AG09309 (cell line): ENCODE data around the gene OR2V1.

Experiments
- DNase-seq: peaks from one replicate; pipeline ENCODE4 v3.0.0-alpha.2; 2010; ENCODE audit warnings: low read depth
- H3K4me3 ChIP-seq: 2 replicates; pipeline ENCODE4 v1.5.1; 2011; ENCODE audit warnings: mild to moderate bottlenecking, low read depth, low read length, moderate library complexity; ENCODE audit not compliant: control insufficient read depth
- TF ChIP-seq, protein P1 (sequence below): IDR thresholded peaks from 2 replicates; pipeline ENCODE4 v1.5.1; 2011; ENCODE audit warnings: mild to moderate bottlenecking, low read depth, low read length, inconsistent platforms; ENCODE audit not compliant: insufficient read depth, control insufficient read depth; ENCODE audit errors: missing control alignments

OR2V1 gene

DNA sequence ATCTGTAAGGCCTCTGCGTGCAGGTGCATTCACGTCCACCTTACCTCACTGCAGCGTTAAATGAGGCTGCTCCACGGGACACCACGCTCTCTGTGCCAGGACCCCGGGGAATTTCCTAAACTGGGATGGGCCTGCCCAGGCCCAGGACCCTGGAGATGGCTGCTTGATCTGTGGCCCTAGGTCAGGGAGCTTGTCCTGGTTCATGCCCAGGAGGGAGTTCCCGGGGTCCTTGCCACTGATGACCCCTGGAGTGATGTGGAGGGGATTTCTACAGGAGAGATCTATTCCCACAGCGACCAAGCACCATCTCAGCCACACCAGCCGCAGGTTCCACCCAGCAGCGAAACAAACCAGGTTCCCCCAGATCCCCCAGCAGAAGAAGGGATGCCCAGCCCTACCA lies 3.5 kb downstream of the OR2V1 start:
- DNase-seq = no peak
- no peak overlapping the region for H3K4me3 ChIP-seq
- TF ChIP-seq, protein P1, sequence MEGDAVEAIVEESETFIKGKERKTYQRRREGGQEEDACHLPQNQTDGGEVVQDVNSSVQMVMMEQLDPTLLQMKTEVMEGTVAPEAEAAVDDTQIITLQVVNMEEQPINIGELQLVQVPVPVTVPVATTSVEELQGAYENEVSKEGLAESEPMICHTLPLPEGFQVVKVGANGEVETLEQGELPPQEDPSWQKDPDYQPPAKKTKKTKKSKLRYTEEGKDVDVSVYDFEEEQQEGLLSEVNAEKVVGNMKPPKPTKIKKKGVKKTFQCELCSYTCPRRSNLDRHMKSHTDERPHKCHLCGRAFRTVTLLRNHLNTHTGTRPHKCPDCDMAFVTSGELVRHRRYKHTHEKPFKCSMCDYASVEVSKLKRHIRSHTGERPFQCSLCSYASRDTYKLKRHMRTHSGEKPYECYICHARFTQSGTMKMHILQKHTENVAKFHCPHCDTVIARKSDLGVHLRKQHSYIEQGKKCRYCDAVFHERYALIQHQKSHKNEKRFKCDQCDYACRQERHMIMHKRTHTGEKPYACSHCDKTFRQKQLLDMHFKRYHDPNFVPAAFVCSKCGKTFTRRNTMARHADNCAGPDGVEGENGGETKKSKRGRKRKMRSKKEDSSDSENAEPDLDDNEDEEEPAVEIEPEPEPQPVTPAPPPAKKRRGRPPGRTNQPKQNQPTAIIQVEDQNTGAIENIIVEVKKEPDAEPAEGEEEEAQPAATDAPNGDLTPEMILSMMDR = no peak

DNA sequence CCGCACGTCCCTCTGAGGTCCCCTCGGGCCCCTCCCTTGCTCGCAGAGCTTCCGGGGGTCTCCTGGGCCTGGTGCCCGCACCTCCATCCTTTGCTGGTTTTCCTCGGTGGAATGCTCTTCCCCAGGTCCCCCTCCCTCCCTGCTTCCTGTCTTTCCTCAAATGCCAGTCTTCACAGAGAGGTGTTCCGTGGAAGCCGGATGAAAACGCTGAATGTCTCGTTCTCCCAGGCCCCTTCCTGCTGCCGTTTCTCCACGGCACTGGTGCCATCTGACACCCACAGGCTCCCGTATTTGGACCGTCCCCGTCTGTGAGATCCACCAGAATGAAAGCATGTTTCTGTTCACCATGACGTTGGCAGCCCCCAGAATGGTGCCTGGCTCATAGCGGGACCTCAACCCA lies 4.1 kb downstream of the OR2V1 start:
- DNase-seq = no peak
- TF ChIP-seq, protein P1 = no peak
- no peak overlapping the region for H3K4me3 ChIP-seq

DNA sequence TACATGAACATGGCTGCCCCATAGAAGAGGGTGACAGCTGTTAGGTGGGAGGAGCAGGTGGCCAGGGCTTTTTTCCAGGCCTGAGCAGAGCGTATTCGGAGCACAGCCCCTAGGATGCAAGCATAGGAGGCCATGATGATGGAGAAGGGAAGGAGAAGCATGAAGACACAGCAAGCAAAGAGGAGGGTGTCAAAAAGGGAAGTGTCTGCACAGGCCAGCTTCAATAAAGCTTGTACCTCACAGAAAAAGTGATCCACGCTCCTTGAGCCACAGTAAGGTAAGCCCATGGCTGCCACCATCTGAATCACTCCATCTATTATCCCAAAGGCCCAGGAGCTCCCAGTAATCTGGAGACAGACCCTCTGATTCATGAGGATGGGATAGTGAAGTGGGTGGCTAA lies 6.4 kb downstream of the OR2V1 start:
- no peak overlapping the region for H3K4me3 ChIP-seq
- TF ChIP-seq, protein P1 = no peak
- no peak for DNase-seq

DNA sequence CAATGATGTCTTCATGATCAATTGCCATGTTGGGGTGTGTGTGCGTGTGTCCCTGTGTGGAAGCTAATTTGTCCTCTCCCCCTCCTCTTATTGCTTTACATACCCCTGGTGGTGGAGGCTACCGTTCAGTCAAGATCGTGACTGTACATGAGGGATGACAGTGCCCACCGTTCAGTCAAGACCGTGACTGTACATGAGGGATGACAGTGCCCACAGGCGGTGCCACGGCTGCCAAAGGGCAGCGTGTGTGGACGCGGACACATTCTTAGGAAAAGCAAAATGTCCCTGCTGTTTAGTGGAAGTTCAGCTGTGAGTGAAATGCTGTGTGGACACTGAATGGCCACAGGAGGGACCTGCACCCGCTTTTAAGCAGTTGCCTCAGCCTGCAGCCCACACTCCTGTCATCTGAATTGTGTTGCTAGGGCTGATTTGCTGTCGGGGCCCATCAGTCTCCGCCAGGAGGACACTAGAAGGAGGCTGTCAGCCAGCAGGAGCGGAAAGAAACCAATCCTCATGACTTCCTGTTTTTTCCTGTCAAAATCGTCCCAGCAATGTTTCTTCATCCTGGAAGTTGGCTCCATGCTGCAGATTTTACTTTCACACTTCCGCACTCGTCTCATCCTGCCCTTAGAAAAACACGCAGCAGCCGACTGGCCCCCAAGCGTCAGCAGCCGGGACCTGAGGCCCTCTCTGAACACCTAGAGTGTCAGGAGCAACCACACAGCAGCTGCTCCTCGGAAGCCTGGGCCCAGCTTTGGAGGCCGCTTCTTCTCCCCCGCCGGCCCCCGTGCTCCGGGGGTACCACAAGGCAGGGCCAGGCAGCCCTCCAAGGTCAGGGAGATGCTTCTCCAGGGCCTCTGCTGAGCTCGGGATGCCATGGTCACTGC lies 9.1 kb downstream of the OR2V1 start:
- H3K4me3 ChIP-seq = no peak overlapping the region
- TF ChIP-seq, protein P1 = no peak
- no peak for DNase-seq

DNA sequence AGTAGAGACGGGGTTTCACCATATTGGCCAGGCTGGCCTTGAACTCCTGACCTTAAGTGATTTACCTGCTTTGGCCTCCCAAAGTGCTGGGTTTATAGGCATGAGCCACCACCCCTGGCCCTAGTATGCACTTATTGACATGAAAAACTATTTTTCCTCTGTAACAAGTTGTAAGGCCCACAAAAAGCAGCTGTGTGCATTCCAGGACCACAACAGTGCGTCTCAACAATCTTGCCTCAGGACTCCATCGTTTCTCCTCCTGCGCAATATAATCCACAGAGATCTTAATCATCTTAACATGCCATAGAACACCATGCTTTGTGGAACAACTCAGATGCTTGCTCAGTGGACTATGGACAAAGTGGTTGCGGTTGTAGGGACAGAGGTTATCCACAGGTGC lies 10.2 kb downstream of the OR2V1 start:
- TF ChIP-seq, protein P1 = no peak
- no peak for DNase-seq
- no peak overlapping the region for H3K4me3 ChIP-seq

DNA sequence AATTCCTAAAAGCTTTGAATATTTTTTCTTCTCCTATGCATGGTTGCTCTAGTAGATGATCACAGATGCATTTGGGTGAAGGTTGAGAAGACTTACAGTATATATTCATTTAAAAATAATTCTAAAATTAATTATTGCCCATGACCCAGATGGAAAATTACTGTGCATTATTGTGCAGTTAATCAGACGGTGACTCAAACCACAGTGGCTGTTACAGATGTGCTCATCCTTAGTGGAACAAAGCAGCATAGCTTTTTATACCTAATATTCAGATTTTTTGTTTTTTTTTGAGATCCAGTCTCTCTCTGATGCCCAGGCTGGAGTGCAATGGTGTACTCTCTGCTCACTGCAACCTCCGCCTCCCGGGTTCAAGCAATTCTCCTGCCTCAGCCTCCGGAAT lies 10.7 kb downstream of the OR2V1 start:
- TF ChIP-seq, protein P1 = no peak
- no peak for DNase-seq
- no peak overlapping the region for H3K4me3 ChIP-seq

DNA sequence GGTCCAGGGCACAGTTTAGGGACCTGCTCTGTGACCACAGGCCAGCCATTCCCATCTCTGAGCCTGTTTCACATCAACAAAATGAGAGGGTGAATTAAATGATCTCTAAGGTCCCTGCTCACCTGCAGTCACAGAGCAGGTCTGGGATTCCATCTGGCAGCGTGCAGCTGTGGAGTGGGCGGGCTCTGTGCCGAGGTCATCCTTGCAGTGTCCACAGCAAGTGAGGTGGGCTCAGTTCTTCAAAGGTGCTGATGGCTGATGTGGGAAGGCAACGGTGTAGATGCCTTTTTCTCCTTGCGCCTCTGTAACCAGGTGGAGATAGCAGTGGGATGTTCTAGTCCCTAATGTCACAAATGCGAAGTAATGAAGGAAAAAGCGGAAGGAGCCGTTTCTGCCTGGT lies 11.9 kb downstream of the OR2V1 start:
- TF ChIP-seq, protein P1 = no peak
- DNase-seq = no peak
- H3K4me3 ChIP-seq = no peak overlapping the region
